ENCODE measurements around the gene FBXL14.
"Not testable (repeated sequence)": the region's sequence is repeated elsewhere in the genome, so short reads cannot be mapped to it uniquely, and the experiment has no call there.

Gene FBXL14

DNA sequence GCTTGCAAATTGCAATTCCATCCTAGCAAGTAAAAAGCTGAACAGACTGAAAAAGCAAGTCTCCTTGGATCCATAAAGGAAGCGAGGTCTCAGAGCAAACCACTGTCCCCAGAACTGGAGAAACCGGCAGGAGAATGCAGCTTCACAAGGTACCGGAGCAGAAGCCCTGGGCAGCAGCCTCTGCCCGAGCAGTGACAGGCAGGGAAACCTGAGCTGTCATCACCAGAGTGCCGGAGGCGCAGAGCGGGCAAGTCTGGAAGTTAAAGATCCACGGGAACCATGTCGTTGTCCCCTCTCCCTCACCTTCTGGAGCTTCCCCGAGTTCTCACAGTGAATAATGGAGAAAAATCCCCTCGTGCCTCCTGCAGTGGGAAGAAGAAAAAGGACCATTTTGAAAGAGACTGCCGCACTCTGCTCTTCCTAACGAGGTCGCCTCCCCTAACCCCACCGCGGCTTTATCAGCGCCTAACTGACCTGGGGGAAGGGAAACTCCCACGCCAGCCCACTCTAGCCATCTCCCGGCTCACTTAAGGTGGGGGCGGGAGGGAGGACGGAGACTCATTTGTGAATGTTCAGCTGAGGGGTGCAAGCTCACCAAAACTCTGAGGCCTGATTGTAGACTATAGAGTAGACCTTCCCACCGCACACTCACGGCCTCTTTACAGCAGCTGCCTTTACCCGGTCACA, 27.8 kb downstream of the FBXL14 start:
- DNase-seq = no peak

DNA sequence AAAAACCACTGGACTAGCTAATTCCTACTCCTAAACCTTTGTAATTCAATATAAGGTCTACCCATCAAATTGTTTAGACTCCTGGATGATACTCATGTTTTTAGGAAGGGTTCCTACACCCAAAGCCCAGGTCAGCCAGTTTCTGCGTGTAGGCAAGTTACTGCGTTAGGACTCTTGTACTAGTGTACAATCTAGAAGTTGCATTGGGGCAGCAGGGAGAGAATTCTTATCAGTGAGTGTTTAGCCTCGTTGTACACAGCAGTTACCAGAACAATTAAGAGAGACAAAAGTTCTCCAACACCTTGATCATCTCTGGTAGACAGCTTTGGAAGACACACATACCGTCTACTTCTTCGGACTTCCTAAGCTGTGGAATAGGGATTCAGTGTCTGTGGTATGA, 29.2 kb downstream of the FBXL14 start:
- no peak for DNase-seq

DNA sequence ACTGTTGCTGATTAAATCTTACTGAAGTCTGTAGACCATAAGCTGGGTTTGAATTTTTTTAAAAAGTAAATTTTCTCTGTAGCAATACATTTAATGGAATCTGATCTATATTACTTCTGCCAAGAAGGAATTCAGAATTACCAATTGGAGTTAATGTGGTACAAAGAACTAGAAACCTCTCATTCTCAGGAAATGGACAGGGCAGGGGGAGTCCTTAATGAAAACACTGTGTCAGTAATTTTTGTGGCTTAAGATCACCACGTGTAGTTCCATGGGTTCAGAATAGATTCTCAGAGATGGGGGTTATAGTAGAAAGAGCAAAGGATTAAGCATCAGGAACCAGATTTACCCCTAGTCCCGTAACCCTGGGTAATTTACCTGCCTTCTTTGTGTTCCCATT, 30.3 kb downstream of the FBXL14 start:
- no peak for DNase-seq

DNA sequence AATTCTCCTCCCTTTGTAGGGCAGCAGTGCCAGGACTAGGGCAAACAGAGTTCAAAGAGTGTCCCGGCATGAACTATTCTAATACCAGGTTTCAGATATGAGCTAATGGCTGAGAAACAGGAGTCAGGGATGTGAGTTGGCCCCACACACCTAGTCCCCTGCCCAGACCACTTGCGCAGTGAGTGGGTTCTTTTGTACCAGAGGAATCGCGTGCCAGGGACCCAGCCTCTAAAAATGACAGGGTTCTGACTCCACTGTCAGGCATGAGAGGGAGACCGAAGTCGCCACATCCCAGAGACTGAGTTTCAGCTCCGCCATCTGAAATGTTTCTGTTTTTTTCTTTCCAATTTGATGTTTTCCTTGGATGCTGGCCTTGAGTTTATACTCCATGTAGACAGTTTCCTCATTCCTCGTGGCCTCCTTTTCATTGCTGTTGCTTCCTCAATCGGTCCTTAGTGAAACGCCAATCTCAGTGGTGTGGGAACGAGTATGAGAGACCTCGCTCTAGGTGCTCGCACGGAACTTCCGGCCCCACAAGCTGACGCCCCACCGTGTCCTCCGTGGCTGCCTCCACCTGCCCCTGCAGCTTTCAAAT, 31.5 kb downstream of the FBXL14 start:
- DNase-seq = no peak

DNA sequence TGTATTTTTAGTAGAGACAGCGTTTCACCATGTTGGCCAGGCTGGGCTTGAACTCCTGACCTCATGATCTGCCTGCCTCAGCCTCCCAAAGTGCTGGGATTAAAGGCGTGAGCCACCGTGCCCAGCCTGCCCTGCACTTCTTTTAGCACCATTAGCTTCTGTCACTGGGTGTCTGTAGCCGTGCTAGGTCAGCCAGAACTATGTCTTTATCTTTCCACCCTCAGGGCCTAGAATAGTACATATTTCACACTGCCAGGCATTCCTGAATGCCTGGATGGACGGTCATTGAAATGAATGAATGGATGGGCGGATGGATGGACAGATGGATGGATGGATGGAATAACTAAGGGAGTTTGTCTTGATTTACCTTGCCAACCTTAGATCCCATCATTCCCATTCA, 33.7 kb downstream of the FBXL14 start:
- no peak for DNase-seq

DNA sequence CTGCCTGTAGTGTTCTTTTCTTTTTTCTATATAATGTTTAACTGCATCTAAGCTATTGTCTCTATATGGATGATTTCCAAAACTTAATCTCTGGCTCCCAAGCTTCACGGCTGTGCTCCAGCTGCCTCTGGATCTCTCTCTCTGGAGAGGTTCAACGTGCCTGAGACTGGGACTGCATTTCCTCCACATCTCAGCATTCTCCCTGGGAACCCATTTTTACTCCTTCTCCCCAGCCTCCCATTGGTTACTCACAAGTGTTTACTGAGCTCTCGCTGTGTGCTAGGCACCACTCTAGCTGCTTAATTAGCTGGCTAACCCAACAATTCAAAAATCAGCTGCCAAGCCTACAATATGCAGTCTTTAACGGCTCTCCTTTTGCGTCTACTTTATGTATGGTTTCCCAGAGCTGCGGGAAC, 34.7 kb downstream of the FBXL14 start:
- DNase-seq = no peak

DNA sequence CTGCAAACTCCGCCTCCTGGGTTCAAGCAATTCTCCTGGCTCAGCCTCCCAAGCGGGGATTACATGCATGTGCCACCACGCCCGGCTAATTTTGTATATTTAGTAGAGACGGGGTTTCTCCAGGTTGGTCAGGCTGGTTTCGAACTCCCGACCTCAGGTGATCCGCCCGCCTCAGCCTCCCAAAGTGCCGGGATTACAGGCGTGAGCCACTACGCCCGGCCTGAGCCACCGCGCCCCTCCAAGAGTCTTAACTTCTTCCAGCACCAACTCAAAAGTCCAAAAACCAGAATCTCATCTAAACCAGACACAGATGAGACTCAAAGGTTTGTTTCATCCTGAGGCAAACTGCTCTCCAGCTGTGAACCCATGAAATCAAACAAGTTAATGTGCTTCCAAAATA, 36.3 kb downstream of the FBXL14 start:
- DNase-seq = not testable (repeated sequence)

DNA sequence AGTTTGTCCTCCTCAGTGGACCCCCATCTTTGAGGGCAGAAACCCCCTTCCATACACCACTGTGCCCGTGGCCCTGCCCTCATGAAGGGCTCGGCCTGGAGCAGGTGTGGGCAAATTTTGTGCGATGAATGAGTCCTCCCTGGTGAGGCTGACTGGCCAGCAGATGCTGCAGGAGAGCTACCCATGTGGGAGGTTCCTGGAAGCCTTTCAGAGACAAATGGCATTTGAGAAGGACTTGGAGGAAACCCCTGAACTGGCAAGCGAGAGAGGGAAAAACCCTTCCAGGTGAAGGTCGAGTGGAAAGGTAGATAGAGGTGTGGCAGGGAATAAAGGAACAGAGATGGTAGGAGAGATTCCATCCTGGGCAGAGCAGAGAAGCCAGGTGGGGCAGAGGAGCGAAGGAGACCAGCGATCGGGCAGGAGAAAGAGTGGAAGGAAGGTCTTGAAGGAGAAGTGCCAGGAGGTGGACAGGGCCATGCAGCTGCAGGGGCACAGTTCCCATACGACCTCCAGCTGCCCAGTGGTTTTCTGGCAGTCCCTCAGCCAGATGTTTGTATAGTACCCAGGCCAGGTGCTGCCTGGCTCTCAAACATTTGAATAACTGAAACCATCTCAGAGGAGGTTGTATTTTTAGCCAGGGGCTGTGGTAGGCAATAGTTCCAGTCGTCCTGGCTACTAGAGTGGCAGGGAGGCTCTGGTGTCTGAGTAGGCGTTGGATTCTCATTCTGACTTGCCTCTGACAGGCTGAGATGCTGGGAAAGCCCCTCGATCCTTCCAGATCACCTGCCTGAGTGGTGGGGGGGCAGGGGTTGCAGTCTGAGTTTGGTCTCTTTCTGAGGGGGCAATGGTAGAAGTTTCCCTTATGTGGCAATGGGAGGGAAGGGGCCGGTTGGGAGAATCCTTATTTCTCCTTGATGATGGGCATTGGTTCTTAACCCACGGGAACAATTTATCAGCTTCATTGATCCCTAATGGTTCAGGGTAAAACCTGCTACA, 40.1 kb downstream of the FBXL14 start:
- no peak for DNase-seq

DNA sequence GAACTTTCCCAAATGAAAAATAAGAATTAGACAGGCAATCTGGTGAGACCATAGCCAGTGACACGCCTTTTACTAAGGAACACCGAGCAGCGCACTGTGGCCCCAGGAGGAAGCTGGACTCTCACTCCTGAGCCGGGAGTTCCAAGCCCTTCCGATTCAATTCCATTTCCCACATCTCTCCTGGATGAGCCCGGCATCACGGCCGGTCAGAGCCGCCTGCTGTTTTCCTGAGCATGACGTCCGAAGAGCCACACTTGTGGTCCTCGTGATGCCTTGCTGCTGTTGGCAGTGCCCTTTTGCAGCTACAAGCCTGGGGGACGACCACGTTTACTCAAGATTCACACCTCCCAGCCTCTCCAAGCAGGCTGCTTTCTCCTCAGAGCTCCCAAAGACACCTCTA, 40.8 kb downstream of the FBXL14 start:
- no peak for DNase-seq

DNA sequence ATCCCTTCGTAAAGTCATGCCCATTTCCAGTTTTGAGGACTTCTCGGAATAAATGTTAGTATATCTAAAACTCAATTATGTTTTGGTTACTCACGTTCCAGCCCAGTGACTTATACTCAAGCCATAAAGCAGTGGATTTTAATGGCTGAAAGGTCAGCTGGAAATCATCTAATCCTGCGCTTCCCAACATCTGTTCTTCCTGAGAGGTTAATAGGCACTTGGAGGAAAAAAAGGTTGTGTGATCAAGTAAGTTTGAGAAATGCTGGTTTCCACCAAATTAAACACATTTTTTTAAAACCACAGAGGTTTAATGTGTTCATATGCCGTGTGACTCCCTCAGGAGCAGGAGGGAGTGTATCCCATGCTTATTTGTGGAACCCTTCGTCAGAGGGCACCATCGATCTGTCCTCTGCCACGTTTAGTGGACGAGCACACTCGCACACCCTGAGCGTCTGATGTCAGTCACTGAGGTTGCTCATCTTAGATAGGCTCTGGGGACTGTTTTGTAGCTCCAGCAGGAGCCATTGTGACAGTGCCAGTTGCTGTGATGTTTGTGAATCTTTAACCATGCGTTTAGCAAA, 41.4 kb downstream of the FBXL14 start:
- no peak for DNase-seq

DNA sequence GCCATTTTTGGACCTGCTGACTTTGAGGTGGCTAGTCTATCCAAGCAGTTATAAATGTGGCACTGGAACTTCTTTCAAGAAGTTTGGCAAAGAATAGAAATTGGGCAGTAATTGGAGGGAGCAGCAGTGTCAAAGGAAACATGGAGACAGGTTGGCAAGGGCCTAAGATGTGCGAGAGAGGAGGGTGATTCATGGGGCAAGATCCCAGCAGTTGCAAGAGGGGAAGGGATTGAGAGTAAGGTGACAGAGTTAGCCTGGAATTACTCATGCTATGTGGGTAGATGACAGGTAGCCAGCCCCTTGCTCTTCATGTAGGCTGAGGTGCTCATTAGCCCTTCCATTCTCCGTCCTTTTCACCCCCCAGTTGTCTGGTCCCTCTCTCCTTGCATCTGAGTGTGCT, 42.2 kb downstream of the FBXL14 start:
- DNase-seq = no peak

DNA sequence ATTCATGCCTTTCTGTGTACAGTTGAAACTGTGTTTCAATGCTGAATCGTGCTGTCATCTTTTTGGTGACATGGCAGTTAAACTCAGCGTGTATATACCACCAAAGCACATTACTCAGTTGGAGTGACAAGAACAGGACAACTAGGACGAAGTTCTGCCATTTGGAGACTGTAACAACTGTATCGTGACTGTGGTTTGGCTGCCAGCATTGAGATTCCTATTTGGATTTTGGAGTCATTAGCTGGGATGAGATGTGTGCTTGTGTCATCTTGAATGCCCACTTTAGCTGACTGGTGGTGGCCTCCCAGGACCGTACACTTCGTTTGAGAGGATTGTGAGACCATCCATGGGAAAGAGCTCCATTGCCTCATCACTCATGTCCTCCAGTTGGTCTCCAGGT, 42.9 kb downstream of the FBXL14 start:
- DNase-seq = no peak

DNA sequence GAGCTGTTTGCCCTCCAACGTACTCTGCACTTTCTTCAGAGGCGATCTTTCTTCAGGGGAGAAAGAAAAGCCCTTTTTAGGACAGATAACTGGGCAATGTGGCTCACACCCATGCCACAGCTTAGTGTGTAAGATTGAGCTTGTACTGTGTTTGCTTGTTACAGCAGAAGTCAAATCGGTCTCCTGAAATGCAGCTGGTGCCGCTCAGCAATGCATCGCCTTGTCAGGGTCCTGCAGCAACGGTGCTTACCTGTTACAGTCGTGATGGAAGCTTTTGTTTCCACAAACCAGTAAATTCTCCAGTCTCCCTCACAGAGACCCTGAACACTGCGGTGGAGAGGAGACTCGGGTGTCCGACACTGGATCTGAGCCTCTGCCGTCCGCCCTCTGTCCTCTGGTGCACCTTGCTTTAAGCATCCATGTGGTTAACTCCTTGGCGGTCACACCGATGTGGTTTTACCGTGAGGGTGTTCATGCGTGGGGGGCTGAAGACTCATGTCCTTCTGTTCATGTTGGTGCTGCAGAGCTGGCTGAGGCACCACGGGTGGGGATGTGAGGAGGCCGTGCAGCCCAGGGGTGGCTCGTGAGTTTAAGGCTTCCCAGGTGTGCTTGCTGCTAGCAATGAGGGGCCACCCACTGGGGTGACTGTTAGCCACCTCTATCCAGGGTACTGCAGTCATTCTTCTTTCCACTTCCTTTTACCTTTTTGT, 47.3 kb downstream of the FBXL14 start:
- no peak for DNase-seq

DNA sequence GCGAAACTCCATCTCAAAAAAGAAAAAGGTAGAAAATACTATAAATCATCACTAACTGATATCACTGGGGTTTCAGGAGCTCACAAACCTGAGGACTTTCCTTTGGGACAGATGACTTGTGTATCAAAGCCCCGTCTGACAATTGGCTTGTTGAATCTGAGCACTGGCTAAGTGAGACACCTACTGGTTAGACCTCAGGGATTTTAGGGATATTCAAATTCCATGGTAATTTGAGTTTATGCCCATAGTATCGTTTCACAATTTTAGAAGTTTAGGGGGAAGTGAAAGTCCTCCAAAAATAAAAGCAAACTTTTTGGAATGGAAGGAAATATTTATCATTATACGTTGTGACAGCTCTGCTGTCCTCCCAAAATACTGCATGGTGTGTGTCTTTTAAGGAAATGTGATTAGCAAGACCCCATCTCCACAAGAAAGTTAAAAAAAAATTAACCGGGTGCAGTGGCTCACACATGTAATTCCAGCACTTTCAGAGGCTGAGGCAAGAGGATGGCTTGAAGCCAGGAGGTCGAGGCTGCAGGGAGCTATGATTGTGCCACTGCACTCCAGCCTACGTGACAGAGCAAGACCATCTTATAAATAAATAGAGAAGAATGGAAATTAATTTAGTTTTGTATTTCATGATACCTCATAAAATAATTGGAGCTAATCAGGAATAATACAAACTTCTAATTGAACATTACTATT, 49.2 kb downstream of the FBXL14 start:
- DNase-seq = no peak

DNA sequence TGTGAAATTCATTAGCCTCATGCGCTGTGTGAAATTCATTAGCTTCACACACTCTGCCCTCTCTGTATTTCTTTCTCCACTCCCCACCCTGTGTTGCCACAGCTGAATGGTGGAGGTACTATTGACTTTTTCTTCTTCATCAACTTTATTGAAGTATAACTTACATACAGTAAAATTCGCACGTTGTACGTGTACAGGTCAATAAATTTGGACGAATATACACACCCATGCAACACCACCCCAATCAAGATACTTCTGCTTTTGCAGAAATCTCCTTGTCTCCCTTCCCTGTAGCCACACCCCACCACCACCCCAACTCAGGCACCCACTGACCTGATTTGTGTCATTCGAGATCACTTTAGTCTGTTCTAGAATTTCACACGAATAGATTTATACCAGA, 51.8 kb downstream of the FBXL14 start:
- DNase-seq = no peak

DNA sequence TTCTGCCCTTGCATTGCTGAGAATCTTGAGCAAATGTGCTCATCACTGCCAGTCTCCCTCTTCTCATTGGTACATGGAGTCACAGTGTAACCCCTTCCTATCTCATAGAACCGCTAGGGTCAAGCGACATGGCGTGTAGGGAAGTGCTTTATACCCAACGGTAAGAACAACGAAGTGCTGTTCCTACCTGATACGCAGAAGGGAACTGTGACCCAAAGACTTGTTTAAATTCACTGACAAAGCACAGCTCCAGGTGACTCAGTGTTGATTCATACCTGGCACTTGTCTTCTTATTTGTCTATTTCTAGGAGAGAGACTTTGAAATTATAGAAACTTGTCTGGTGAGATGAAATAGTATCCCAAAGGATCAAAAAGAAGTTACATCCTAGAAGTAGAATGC, 53.7 kb downstream of the FBXL14 start:
- DNase-seq = no peak

DNA sequence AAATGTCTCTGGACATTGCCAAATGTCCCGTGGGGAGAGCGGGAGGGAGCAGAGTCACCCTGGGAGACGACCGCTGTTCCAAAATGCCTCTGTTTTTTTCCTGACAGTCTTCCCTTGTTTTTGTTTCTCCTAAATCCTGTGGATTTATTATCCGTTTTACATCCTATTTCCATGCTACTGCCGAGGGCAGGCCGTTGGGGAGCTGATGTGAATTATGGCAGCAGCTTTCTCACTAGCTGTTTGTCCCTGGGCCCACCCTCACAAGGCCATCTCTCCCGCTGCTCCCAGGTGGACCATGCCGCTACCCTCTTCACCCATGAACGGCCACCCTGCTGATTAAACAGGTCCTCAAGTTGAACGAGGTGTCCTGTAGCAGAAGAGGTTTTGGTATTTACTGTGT, 55.2 kb downstream of the FBXL14 start:
- DNase-seq = no peak

DNA sequence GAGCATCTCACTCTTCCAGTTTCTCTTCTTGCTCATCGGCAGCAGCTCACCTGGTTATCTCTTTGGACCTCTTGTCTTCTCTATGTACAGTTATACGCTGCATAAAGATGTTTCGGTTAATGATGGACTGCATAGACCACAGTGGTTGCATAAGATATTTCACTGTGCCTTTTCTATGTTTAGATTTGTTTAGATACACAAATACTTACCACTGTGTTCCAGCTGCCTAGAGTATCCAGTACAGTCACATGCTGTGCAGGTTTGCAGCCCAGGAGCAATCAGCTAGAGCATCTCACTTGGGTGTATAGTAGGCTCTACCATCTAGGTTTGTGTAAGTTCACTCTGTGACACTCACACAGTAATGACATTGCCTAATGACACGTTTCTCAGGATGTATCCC, 57.6 kb downstream of the FBXL14 start:
- no peak for DNase-seq

DNA sequence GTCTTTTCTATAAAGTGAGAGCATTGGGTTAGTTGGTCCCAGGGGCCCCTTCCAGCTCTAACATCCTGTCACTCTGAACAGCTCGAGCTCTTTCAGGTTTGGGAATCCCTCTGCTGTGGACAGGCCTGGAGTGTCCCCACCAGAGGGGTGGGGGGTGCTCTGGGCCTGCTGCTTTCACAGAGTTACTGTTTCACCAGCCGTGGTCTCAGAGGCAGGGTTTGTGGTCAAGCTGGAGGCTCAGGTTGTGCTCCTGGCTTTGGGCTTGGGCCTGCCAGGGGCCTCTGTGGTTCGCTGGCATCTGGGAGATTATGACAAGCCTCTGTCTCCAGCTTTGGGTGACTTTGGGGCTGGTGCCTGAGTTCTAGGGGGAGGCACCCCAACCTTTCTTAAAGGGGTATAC, 59.6 kb downstream of the FBXL14 start:
- DNase-seq = no peak

DNA sequence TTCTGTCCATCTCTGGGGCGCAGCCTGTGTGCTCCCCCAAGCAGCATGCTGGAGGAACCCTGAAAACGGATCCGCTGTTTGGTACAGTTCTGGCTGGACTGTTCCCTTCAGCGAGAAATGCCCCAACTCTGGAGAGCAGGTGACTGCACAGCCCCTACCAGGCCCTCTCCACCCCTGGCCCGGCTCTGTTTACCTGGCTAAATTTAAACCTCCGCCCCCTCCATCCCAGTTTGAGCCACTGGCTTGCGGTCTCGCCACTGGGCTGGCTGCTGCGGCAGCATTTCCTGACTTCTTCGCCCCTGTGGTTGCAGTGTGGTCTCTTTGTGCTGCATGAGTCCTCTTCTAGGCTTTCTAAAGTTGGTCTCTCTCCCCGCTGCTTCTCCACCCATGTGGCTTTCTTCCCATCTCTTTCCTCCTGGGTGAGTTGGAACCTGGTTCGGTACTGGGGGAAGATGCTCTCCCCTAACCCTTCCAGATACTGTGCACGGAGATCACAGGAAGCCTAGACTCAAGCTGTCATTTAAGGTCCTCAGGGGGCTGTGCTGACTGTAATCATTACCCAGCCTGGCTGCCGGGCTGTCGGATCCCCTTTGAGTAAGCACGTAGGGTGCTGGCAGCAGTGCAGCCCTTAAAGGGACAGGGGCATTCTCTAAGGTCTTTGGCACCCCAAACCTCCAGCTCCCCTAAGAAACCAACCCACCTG, 60.6 kb downstream of the FBXL14 start:
- DNase-seq = peak in 1 of 2 experiments; percentile 13

DNA sequence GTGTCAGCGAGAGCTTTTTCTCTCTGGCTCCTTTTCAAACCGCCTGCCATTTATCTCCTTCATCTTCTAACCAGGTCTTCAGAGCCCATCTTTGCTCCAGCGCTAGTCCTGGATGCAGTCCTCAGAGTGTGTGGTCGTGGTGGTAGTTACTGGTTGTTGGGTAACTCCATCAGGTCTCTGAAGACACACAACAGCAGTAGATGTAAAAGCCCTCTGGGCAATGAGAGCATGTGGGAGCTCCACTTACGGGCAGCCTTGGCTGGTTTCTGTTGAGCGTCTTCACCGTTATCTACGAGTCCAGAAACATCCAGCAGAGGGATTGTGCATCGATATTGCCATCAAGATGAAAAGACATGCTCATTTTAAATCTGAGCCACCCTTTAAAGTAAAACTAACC, 61.2 kb downstream of the FBXL14 start:
- DNase-seq = no peak

Data from stimulated activated CD4-positive, alpha-beta T cell treated with anti-CD3 and anti-CD28 coated beads, Interleukin-4, amount 100 ng/mL, for 4 hours (primary cell).